Posterior cingulate gyrus (tissue), 11 donors: ENCODE data around the gene COPB2.
"Not testable (repeated sequence)": the region's sequence is repeated elsewhere in the genome, so short reads cannot be mapped to it uniquely, and the experiment has no call there.

Experiments used
- DNase-seq, 10 donors: peaks; one replicate each; pipeline versions ENCODE4 v3.0.0 to v3.0.0-alpha.2; 2020 to 2021; ENCODE audit warnings: mixed read lengths in 3 of 10
- intact Hi-C: fragments of 100-400 bp; cut with DNase I; formaldehyde crosslinking; loops from one replicate; pipeline ENCODE4 v1.15.1; 2023

COPB2 gene

DNA sequence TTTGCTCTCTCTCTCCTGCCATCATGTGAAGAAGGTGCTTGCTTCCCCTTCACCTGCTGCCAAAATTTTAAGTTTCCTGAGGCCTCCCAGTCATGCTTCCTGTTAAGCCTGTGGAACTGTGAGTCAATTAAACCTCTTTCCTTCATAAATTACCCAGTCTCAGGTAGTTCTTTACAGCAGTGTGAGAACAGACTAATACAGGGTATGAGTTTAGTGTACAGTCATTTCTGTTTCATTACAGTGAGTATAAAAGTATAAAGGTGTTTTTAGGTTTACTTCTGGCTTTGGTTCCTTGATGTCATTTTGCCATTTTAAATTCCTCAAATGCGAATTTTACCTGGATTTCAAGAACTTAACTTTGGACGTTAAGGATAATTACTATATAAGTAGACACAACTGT, 7.2 kb downstream of the COPB2 start:
- intact Hi-C loops, DNase-seq: not testable (repeated sequence)

DNA sequence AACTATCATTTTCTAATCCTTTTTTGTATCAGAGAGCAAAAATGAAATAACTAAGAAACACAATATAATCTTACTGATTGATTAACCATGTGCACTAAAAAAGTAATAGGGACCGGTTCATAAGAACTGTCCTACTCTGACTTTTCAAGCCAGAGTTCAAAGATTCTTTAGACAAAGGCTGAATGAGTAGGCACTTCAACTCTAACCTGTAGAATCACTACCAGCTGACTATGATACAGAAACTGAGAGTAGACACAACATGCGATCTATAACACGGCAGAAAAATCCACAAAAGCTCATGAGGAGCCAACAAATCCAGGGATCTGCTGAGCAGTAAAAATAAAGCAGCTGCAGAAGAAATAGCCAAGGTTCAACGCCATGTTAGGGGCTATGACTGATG, 8.9 kb downstream of the COPB2 start:
- DNase-seq: no peak
- intact Hi-C loops: no loop called here

DNA sequence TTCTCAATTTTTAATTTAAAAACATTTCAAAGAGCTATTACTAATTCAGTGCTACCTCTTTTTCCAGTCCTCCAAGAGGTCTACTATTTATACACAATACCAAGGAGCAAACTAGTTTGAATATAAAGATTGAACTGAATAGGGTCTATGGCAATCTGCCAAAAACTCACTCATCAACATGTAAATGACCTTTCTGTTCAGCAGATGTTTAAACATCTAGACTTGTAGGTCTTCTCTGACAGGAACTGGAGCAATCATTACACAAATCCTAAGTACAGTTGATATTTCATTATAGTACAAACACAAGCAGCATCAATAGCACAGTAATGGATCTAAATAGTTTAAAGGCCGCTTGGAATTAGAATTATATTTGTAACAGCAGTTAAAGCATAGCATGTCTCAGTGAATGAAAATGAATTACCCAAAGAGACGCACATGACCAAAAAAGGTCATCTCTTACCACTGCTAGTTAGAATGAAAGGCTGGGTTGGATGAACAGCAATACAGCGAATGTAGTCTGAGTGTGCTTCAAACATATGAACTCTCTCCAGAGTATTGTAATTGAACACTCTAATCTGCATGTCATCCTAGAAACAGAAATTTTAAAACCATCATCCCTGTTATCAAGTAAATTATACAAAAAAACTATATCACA, 10.7 kb downstream of the COPB2 start:
- intact Hi-C loops: no loop called here
- DNase-seq: no peak

DNA sequence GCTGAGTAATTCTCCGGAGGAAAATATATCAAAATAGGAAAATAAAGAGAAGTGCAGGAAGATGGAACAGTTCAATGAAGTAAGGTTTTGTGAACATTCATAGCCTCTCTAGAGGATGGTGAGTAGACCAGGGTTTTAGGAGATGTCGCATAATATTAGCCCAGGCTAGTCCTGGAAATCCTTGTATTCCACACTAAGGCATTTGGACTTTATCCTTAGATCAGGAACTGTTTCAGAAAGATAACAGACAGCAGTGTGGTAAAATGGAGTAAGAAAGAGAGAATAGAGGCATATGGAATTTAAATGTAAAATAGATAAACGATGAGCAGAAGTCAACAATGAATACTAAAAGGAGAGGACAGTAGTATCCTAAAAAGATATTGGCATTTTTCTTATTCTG, 12.1 kb downstream of the COPB2 start:
- intact Hi-C loops: no loop called here
- no peak for DNase-seq

DNA sequence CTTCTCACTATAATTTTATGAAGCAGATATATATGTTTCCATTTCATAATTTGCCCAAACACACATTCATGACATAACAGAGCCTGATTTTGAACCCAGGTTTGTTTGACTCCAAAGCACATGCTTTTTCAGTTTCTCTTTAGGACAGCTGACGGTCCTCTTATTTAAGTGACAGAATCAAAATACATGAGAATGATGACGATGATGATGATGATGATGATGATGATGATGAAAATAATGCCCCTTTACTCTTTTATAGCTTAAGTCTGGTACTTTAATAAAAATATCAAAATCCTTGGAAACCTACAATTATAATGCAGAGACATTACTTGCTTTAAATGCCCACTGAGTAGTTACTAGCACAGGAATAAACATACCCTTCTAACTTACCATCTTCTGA, 15.3 kb downstream of the COPB2 start:
- no peak for DNase-seq
- intact Hi-C loops: no loop called here

DNA sequence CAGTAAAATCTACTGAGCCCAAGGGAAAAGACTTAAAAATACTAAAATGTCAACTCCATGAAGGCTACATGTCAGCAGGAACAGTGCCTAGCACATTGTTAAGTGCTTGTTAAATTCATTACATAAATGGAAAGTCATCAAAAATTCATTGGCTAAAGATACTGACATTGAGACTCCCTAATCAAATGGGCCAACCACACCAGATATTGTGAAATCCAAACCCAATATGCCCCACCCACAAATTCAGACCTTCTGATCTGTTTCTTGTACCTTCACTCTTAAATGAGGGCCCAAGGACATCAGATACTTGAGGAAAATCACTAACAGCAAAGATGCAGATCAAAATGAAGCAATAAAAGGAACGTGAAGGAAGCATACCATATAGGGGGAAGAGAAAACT, 24.9 kb downstream of the COPB2 start:
- intact Hi-C loops: no loop called here
- no peak for DNase-seq

DNA sequence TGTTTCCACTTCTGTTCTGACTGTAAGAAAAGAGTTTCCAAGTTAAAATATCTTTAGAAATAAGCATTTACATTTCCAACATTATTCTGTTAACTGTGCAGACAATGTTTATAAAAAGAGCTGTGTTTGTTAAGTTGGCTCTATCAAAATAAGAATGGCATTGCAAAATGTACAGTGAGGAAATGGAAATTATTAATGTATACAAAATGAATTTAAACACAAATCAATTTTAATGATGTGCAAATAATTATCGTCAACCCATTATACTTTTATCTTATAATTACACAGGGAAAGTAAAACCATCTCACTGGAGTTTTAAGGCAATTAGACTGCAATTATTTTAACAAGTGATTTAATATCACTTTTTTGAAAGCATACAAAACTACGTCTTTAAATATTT, 28.2 kb downstream of the COPB2 start:
- DNase-seq: no peak
- intact Hi-C loops: no loop called here

DNA sequence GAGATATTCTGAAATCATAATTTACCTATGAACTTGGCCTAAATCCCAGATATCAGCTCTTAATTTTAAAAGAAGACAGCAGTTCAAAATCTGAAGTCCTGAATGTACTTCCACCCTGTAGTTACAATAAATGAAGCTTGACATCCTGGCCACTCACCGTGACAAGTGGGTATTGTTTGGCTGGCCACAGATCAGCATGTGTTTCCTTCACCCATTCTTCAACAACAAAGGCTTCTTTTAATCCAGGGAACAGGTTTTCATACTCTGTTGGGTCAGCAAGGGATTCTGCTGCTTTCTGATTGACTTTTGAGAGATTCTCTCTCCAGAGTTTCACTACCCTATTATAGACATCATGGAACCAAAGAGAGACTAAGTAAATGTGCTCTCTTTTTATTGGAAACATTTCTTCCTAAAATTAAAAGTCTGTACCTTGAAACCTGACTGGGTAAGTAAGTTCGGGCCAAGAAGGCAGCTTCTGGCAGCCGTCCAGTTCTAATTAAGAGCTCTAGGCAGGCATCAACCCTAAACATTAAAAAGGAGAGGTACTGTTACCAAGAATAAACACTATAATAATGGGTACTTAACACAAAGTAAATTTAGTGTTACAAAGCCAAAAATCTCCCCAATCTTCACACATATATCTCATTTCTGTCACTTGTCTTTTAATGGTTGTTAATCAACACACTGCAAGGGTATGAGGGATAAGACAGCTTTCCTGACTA, 30.4 kb downstream of the COPB2 start:
- no peak for DNase-seq
- intact Hi-C loops: no loop called here

DNA sequence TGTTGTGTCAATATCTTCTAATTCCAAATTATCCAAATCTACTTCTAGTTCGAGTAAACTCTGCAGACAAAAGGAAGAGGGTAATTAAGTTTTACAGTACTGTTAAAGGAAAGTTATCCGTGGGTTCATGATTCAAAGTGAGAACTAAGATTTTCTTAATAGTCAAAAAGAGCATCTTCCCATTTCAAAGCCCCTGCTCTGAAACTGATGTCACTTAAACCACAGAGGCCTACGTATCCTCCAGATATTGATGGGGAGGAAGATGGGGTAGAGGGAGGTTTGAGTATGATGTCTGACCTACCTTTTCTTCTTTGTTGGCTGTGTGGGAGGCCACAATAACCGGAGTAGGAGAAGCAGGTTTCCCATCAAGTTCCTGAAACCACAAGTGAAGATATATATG, 31.5 kb downstream of the COPB2 start:
- no peak for DNase-seq
- intact Hi-C loops: no loop called here

DNA sequence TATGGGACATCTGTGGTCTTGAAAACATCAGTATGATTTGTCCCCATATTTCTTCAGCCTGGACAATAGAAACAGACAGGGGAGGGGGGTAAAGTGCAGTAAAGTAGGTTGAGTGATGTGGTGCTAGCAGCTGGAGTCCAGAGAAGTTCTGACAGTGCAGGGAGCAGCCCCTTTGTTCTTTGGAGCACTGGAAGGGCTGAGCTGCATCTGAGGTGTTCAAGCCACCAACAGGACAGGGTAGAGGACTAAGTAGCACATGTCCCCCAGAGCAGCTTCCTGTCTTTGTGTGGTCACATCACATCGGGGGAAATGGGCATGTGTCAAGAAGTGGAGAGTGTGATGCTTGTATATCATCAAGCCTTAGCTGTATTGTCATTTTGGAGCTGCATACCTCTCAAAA, 33.6 kb downstream of the COPB2 start:
- intact Hi-C loops: no loop called here

DNA sequence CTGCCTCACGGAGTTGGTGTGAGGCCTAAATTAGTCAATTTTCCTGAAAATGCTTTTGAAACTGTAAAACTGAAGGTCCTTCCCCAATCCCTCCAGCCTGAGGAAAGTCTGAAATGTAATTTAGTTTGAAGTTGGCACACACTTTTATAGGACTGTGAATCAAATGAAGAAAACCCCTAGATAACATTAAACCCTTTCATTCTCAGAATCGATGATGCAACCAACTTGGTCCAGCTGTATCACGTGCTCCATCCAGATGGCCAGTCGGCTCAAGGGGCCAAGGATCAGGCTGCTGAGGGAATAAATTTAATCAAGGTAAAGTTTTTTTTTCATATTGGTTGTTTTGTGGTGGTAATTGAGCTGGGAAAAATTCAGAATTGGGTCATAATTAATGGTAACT, 34.0 kb downstream of the COPB2 start:
- intact Hi-C loops: no loop called here
- peak in 6 of 10 donors; percentile 32 to 84 (median 47) for DNase-seq

More for the DNA sequence above, 33.6 kb downstream of the COPB2 start:
- DNase-seq: no peak

DNA sequence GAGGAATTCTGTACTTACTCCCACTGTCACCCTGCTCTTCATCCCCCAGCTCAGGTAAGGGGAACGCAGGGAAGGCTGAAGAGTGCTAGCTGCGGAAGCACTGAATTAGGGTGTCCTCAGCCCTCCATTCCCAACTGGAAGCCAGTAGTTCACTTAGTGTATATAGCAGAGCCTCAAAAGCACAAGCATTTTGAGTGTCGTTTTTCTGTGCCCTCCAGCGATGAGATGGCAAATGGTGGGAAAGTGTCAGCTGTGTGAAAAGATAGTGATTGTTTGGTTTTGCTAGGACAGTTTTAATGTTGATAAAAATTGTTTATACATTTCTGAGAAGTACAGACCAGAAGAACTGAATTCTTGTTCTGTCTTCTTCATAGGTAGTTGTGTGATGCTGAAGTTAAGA, 34.8 kb downstream of the COPB2 start:
- intact Hi-C loops: no loop called here
- no peak for DNase-seq

DNA sequence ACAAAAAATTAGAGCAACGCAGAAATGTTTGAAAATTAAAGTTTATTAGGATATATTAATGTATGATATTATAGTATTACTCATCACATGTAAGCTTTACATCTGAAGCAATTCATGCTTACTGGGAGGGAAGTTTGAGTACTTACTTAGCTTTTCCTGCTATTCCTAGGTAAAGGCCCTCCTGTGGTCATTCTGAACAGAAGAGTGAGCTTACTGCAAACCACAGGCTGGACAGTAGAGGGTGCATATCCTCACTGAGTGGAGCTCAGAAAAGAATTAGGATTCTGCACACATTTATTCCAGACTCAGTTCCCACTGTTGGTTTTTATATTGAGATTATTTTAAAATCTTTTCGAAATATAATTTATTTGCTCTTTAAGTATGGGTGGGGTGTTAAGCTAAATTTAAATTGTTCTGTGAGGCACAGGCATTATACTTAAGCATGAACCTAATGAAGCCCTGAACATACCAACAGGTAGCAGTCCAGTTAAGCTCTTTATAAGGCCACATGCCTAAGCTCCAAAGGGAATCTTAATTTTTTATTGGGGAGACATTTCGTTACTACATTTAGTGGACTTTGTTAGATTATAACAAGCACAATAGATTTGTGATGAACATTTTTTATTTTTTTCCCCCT, 35.4 kb downstream of the COPB2 start:
- intact Hi-C loops: no loop called here
- DNase-seq: peak in 1 of 10 donors; percentile 57

DNA sequence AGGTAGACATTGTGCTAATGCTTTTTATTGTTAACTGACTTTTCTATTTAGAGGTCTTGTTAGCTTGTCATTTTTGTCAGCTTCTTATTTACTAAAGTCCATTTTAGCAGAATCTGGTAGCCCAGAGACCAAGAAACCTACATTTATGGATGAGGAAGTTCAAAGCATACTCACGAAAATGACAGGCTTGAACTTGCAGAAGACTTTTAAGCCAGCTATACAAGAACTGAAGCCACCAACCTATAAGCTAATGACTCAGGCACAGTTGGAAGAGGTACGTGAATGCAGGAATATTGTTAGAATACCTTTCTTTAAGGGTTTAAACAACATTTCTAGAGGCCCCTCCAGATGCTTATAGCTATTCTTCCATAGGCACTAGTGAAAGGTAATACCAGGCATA, 42.7 kb downstream of the COPB2 start:
- intact Hi-C loops: no loop called here
- DNase-seq: no peak

DNA sequence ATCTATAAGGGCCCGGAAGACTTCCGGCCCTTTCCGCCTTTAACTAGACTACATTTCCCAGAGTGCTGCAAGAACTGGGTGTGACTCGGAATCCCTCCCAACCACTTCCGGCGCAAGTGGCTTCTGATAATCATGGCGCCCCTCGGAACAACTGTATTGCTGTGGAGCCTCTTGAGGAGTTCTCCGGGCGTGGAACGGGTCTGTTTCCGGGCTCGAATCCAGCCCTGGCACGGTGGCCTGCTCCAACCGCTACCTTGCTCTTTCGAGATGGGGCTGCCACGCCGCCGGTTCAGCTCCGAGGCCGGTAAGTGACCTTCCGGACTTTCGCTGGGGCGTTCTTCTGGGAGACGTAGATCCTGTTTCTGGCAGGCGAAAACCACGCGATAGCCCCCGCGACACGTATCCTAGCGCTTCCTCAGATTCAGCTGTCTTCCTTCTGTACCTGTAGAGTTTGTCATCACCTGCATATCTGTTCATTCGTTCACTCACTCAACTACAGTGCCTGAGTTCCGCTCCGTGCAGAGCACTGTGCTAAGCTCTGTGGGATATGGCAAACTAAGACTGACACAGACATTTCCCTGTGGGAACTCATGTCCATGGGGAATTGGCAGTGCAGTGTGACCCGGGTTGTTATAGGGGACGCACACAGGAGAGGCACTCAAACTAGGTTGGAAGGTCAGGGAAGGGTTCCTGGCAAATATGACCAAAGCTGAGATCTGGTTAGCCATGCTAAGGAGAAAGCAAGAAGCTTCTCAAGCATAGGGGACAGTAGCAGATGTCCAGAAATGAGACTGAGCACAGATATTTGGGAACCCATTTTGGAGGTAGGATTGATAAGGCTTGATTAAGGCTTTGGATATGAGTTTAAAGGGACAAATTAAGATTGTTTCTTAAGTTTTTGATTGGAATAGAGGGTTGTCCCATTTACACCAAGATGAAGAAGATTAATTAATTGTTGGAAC, 45.3 kb downstream of the COPB2 start, which contains the start of gene MRPS22:
Gene MRPS22, plus strand, starts transcription at position 126 of the 962 bp plus-strand sequence. Its CDS starts 7 bp downstream, at position 133.
- DNase-seq: peak; percentile 81 to 97 (median 89)
- intact Hi-C loops: no loop called here

DNA sequence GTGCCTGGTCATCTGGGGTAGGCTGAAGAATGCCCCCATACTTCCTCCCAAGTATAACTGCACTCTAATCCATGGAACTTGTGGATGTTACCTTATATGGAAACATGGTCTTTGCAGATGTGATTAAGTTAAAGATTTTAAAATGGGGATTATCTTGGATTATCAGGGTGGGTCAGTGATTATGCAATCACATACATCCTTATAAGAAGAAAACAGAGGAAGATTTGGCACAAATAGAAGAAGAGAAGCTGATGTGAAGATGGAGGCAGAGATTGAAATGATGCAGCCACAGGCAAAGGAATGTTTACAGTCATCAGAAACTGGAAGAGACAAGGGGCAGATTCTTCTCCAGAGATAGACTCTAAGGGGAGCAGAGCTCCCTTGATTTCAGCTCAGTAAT, 47.4 kb downstream of the COPB2 start:
- no peak for DNase-seq
- intact Hi-C loops: no loop called here

DNA sequence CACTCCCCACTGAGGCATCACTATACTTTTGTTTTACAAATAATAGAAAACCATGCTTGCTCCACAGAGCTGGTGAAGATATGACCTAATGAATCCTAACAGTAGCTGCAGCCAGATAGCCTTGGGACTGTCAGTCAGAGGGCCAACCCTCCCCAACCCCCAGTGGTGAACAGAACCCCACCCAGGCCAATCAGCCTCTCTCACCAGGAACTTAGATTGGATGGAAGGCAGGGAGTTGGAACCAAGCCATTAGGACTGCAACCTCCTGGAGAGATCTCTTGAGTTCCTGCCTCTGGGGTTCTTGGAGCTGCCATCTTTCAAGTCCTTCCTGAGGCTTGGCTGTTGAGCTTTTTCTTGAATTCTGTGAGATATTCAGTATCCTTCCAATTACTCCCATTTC, 48.7 kb downstream of the COPB2 start:
- no peak for DNase-seq
- intact Hi-C loops: no loop called here

DNA sequence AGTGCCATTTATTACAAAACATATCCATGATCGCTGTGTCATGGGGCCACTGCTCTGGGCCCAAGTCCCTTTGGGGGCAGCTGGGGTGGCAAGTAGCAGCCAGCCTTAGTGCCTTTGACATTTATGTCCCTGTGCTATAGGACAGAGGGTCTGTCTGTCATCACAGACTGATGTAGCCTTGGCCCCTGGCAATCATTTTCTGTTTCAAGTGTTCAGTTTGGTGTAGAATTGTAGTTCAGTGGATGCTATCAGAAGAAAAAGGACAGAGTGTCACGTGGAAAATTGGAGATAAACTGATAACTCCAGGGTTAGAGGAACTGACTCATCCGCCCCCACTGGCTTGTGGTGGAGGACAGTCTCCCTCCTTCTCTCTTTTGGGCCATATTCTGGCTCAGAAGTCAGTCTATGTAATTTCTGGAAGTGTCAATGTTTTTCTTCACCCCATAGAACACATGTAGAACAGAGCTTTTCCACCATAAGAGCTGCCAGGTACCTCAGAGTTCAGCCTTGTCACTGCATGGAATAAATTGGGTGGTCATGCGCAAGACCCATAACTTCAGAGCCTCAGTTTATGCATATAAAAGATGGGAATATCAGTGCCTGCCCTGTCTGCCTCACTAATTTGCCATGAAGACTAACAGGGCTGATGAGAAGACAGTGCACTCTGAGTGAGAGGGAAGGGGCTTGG, 50.1 kb downstream of the COPB2 start:
- intact Hi-C loops: no loop called here
- DNase-seq: no peak

DNA sequence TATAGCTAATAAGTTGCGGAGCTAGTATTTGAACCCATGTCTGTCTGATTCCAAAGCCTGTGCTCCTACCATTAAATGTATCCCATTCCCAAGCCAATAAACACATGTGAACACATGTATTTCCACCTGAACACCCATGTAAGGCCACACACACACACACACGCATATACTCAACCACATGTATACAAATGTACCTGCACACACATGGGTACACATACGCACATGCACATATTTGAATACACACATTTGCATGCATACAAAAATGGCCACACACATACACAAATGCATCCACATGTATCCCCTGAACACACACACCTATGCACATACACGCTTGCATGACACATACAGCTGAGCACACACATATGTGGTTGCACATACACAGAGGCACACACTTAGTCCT, 51.0 kb downstream of the COPB2 start:
- intact Hi-C loops: no loop called here
- no peak for DNase-seq

DNA sequence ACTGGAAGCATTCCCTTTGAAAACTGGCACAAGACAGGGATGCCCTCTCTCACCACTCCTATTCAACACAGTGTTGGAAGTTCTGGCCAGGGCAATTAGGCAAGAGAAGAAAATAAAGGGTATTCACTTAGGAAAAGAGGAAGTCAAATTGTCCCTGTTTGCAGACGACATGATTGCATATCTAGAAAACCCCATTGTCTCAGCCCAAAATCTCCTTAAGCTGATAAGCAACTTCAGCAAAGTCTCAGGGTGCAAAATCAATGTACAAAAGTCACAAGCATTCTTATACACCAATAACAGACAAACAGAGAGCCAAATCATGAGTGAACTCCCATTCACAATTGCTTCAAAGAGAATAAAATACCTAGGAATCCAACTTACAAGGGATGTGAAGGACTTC, 54.8 kb downstream of the COPB2 start:
- DNase-seq, intact Hi-C loops: not testable (repeated sequence)
